GM12878 (cell line): ENCODE results near the gene SORCS2. TPM values are rescaled to one million over a fixed set of nuclear protein-coding genes. Genes with fewer than 3 reads are reported as not detected.

Experiments used
- ATAC-seq: fragments of 200-7000 bp; cut with Tn5 transposase; 3 replicates; pipeline ENCODE4 v1.9.1; 2020; ENCODE audit warnings: mild to moderate bottlenecking, moderate library complexity
- BruUV-seq: library from RNA; stranded (reverse); fragments of 400-500 nt; replicated peaks from 2 replicates; lab custom pipeline; 2021; lab: Mats Ljungman, UMichigan
- CTCF ChIA-PET: fragments of 300-600 bp; sonication (Branson Sonifier 250); formaldehyde crosslinking; extraction: SDS; loops from one replicate; lab custom pipeline; 2021; ENCODE audit warnings: inconsistent platforms; lab: Yijun Ruan, JAX
- POLR2A ChIA-PET: fragments of 350-600 bp; formaldehyde crosslinking; extraction: SDS; loops from one replicate; lab custom pipeline; 2021; ENCODE audit warnings: inconsistent platforms; lab: Charles Lee
- RAD21 ChIA-PET: fragments of 300-600 bp; sonication (Branson Sonifier 250); formaldehyde crosslinking; loops from one replicate; lab custom pipeline; 2023; ENCODE audit warnings: antibody characterized with exemption; ENCODE audit not compliant: unreplicated experiment; lab: Charles Lee
- SMC1A ChIA-PET: fragments of 300-600 bp; sonication (Branson Sonifier 250); formaldehyde crosslinking; loops from one replicate; lab custom pipeline; 2023; ENCODE audit not compliant: unreplicated experiment, uncharacterized antibody; lab: Charles Lee
- DNase-seq: peaks from one replicate; pipeline ENCODE4 v3.0.0-alpha.2; 2011; ENCODE audit warnings: low read depth, low spot score
- FAIRE-seq: peaks from 3 replicates; lab custom pipeline; 2011; peaks lifted over from hg19 to GRCh38; lab: Jason Lieb, UNC
- H2AFZ ChIP-seq: 2 replicates; pipeline ENCODE4 v1.6.0; 2011; ENCODE audit warnings: low read depth, low read length, control low read depth; ENCODE audit not compliant: control insufficient read depth
- H3K27ac ChIP-seq: 2 replicates; pipeline ENCODE4 v1.5.1; 2011; ENCODE audit warnings: control low read depth; ENCODE audit not compliant: control insufficient read depth, insufficient read depth
- H3K27me3 ChIP-seq, 2 experiments: replicated peaks in 1 of 2; 2 replicates each; pipeline versions ENCODE4 v1.6.0 to v1.6.1; 2011; ENCODE audit warnings: low read length in 1 of 2; ENCODE audit not compliant: control insufficient read depth in 2 of 2, insufficient read depth in 2 of 2
- H3K36me3 ChIP-seq, 2 experiments: 2 replicates each; pipeline ENCODE4 v1.5.1; 2011; ENCODE audit warnings: low read length in 1 of 2; ENCODE audit not compliant: control insufficient read depth in 2 of 2, insufficient read depth in 2 of 2
- H3K4me1 ChIP-seq: 2 replicates; pipeline ENCODE4 v1.6.1; 2011; ENCODE audit warnings: mild to moderate bottlenecking, low read length, moderate library complexity, mixed read lengths; ENCODE audit not compliant: control insufficient read depth, insufficient read depth
- H3K4me2 ChIP-seq: 2 replicates; pipeline ENCODE4 v1.6.0; 2011; ENCODE audit warnings: control low read depth; ENCODE audit not compliant: control insufficient read depth, insufficient read depth
- H3K4me3 ChIP-seq: fragments of 200-600 bp; sonication (generic); 2 replicates; pipeline ENCODE4 v1.5.1; 2016
- H3K79me2 ChIP-seq: 2 replicates; pipeline ENCODE4 v1.6.0; 2011; ENCODE audit warnings: low read length; ENCODE audit not compliant: control insufficient read depth, insufficient read depth
- H3K9ac ChIP-seq: 2 replicates; pipeline ENCODE4 v1.8.0; 2011; ENCODE audit warnings: low read length, control low read depth, mixed read lengths; ENCODE audit not compliant: control insufficient read depth, insufficient read depth
- H3K9me3 ChIP-seq: replicated peaks from 3 replicates; pipeline ENCODE4 v1.5.1; 2011; ENCODE audit warnings: mild to moderate bottlenecking, low read length; ENCODE audit not compliant: control insufficient read depth, insufficient read depth
- H4K20me1 ChIP-seq: 2 replicates; pipeline ENCODE4 v1.6.0; 2011; ENCODE audit not compliant: control insufficient read depth, insufficient read depth
- ASH2L ChIP-seq: fragments of 300-600, 200-600 bp; sonication (generic); IDR thresholded peaks from 2 replicates; pipeline ENCODE4 v1.6.1; 2017; ENCODE audit warnings: low read depth, mild to moderate bottlenecking, borderline replicate concordance
- EED ChIP-seq: sonication (generic); IDR thresholded peaks from 2 replicates; pipeline ENCODE4 v1.6.1; 2016; ENCODE audit warnings: antibody characterized with exemption, low read depth
- TCF3 ChIP-seq: IDR thresholded peaks from 2 replicates; pipeline ENCODE4 v1.6.1; 2012; ENCODE audit warnings: low read depth, mild to moderate bottlenecking, low read length, borderline replicate concordance; ENCODE audit not compliant: insufficient read depth
- TCF7 ChIP-seq: IDR thresholded peaks from 2 replicates; pipeline ENCODE4 v1.6.1; 2014; ENCODE audit warnings: antibody characterized with exemption, borderline replicate concordance
- WGBS: methylation state at CpG from one replicate; pipeline ENCODE4 v1.1.6; 2016; ENCODE audit warnings: low lambda C conversion rate; ENCODE audit not compliant: insufficient replicate concordance, insufficient coverage; ENCODE audit errors: missing lambda C conversion rate; 5-methylcytosine and 5-hydroxymethylcytosine counted together
- in situ Hi-C: fragments of 300-500 bp; cut with MboI; formaldehyde crosslinking; loops from 9 replicates; pipeline ENCODE4 v1.14.3; 2018; ENCODE audit warnings: mixed read lengths
- intact Hi-C: fragments of 100-400 bp; cut with micrococcal nuclease; formaldehyde crosslinking; loops from one replicate; pipeline ENCODE4 v1.14.2; 2022; ENCODE audit not compliant: unreplicated experiment
- polyA plus RNA-seq, 11 experiments: library from polyadenylated mRNA; depleted of rRNA in 4 of 11; unstranded in 6 of 11; stranded (reverse) in 5 of 11; fragments of >200 nt; fragmentation: Nextera tagmentation in 4 of 11; fragmentation: Illumina TruSeq in 1 of 11; extraction: Ambion mirVana in 4 of 11; extraction: Trizol in 1 of 11; gene quantifications; 1 replicate in 1 of 11; 2 replicates in 10 of 11; pipeline versions ENCODE4 v1.2.1 to v1.2.3, GENCODE V29; 2011 to 2016; ENCODE audit warnings: inconsistent platforms in 2 of 11, missing spikeins in 2 of 11, low read depth in 1 of 11
- total RNA-seq, 4 experiments: library from RNA; depleted of rRNA in 3 of 4; stranded (reverse); fragments of >200 nt in 3 of 4; fragmentation: Illumina TruSeq in 1 of 4; extraction: Trizol in 1 of 4; gene quantifications; 2 replicates each; pipeline versions ENCODE4 v1.2.1 to v1.2.3, GENCODE V29; 2013 to 2021
- TF ChIP-seq, protein P1 (sequence below): fragments of 450-650 bp; IDR thresholded peaks from 2 replicates; pipeline ENCODE4 v1.6.1; 2017; ENCODE audit warnings: mild to moderate bottlenecking, low read depth, inconsistent platforms; ENCODE audit not compliant: poor library complexity, severe bottlenecking
- TF ChIP-seq, protein P2 (sequence below): IDR thresholded peaks from 2 replicates; pipeline ENCODE4 v1.6.1; 2012; ENCODE audit warnings: low read length, inconsistent platforms
- TF ChIP-seq, protein P3 (sequence below): fragments of 450-650 bp; IDR thresholded peaks from 2 replicates; pipeline ENCODE4 v1.6.1; 2017; ENCODE audit warnings: borderline replicate concordance

Gene SORCS2
- total and polyA plus RNA-seq, 10 of the 15 experiments (the other 5 are each of a cell fraction or from before 2014, with no cell fraction given) = 0.01 to 0.15 (median 0.05) TPM; not detected in 5

DNA sequence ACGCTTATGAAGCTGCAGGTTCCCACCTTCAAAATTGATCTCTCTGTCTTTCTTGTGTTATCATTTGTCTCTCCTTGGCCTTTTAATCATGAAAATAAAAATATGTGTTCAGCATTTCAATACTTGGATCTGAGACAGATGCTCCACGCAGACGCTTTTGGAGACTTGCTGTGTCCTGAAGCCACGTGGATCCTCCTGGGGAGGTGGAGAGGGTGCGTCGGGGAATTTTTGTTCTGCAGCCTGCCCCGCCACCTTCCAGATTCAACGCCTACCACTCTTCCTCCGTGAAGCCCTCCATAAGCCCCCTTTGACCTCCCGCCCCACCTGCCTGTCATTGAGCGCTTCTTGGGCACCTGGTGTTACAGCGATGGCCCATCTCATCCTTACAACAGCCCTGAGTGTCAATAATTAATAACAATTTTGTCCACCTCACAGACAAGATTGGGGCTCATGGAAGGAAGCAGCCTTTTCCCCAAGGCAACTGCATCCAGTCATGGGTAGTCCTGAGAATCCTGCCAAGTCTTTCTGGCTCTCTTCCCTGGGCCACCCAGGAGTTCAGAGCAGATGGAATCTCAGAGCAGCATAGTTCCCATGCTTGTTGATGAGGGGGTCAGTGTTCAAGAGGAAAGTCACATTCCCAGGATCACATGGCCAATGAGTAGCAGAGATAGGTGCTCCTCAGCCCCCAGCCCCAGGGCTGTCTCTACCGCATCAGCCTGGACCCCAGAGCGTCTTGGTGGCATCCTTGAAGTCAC, 415.0 kb downstream of the SORCS2 start:
- intact Hi-C loops = no loop called here
- FAIRE-seq (no peak), DNase-seq (no peak), ATAC-seq (no peak)
- H3K9me3 ChIP-seq = no peaks in the 10 kb centered on the region; the same call in 2 of the 3 replicates
- H3K4me1 ChIP-seq = no peaks in the 10 kb centered on the region
- CTCF ChIA-PET = no interaction called here
- RAD21 ChIA-PET = no interaction called here
- TF ChIP-seq ASH2L (no peak), TCF7 (no peak), TCF3 (no peak), EED (no peak)
- TF ChIP-seq, protein P1, sequence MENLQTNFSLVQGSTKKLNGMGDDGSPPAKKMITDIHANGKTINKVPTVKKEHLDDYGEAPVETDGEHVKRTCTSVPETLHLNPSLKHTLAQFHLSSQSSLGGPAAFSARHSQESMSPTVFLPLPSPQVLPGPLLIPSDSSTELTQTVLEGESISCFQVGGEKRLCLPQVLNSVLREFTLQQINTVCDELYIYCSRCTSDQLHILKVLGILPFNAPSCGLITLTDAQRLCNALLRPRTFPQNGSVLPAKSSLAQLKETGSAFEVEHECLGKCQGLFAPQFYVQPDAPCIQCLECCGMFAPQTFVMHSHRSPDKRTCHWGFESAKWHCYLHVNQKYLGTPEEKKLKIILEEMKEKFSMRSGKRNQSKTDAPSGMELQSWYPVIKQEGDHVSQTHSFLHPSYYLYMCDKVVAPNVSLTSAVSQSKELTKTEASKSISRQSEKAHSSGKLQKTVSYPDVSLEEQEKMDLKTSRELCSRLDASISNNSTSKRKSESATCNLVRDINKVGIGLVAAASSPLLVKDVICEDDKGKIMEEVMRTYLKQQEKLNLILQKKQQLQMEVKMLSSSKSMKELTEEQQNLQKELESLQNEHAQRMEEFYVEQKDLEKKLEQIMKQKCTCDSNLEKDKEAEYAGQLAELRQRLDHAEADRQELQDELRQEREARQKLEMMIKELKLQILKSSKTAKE = no peak
- TF ChIP-seq, protein P2, sequence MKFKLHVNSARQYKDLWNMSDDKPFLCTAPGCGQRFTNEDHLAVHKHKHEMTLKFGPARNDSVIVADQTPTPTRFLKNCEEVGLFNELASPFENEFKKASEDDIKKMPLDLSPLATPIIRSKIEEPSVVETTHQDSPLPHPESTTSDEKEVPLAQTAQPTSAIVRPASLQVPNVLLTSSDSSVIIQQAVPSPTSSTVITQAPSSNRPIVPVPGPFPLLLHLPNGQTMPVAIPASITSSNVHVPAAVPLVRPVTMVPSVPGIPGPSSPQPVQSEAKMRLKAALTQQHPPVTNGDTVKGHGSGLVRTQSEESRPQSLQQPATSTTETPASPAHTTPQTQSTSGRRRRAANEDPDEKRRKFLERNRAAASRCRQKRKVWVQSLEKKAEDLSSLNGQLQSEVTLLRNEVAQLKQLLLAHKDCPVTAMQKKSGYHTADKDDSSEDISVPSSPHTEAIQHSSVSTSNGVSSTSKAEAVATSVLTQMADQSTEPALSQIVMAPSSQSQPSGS = no peak
- TF ChIP-seq, protein P3, sequence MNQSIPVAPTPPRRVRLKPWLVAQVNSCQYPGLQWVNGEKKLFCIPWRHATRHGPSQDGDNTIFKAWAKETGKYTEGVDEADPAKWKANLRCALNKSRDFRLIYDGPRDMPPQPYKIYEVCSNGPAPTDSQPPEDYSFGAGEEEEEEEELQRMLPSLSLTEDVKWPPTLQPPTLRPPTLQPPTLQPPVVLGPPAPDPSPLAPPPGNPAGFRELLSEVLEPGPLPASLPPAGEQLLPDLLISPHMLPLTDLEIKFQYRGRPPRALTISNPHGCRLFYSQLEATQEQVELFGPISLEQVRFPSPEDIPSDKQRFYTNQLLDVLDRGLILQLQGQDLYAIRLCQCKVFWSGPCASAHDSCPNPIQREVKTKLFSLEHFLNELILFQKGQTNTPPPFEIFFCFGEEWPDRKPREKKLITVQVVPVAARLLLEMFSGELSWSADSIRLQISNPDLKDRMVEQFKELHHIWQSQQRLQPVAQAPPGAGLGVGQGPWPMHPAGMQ = no peak
- in situ Hi-C loops = no loop called here
- H3K27me3 ChIP-seq = no peaks in the 10 kb centered on the region
- POLR2A ChIA-PET = no interaction called here
- no peak overlapping the region for H2AFZ ChIP-seq
- BruUV-seq = no TSS peak
- no peaks in the 10 kb centered on the region for H3K36me3 ChIP-seq
- no peak overlapping the region for H3K27ac ChIP-seq
- H4K20me1 ChIP-seq = no peaks in the 10 kb centered on the region
- H3K79me2 ChIP-seq = no peaks in the 10 kb centered on the region
- H3K4me3 ChIP-seq = no peak overlapping the region
- SMC1A ChIA-PET = no interaction called here
- no peak overlapping the region for H3K9ac ChIP-seq
- H3K4me2 ChIP-seq = no peak overlapping the region
- 14% methylated on average over 14 of the region's 14 CpGs for WGBS
